Memory B cell (primary cell): ENCODE measurements around the gene CENPB.
"Not testable (repeated sequence)": the region's sequence is repeated elsewhere in the genome, so short reads cannot be mapped to it uniquely, and the experiment has no call there.

Source experiments
- ATAC-seq: fragments of 150-1000 bp; cut with Tn5 transposase; 2 replicates; pipeline ENCODE4 v1.10.0; 2021; ENCODE audit warnings: low read depth, mild to moderate bottlenecking, moderate library complexity
- DNase-seq, 2 donors: peaks; one replicate each; pipeline ENCODE4 v3.0.0; 2022; ENCODE audit warnings: low spot score in 2 of 2
- H3K27ac Mint-ChIP-seq: one replicate; pipeline ENCODE4 v1.8.0; 2022; ENCODE audit warnings: mild to moderate bottlenecking, moderate library complexity, mixed read lengths
- H3K27me3 Mint-ChIP-seq: one replicate; pipeline ENCODE4 v1.8.0; 2022; ENCODE audit warnings: mixed read lengths
- H3K36me3 Mint-ChIP-seq: one replicate; pipeline ENCODE4 v1.8.0; 2022; ENCODE audit warnings: mild to moderate bottlenecking, mixed read lengths
- H3K4me1 Mint-ChIP-seq: one replicate; pipeline ENCODE4 v1.8.0; 2022; ENCODE audit warnings: mixed read lengths
- H3K4me3 Mint-ChIP-seq: one replicate; pipeline ENCODE4 v1.8.0; 2022; ENCODE audit warnings: mild to moderate bottlenecking, moderate library complexity, mixed read lengths
- H3K9me3 Mint-ChIP-seq: one replicate; pipeline ENCODE4 v1.8.0; 2022; ENCODE audit warnings: mixed read lengths

The CENPB gene

DNA sequence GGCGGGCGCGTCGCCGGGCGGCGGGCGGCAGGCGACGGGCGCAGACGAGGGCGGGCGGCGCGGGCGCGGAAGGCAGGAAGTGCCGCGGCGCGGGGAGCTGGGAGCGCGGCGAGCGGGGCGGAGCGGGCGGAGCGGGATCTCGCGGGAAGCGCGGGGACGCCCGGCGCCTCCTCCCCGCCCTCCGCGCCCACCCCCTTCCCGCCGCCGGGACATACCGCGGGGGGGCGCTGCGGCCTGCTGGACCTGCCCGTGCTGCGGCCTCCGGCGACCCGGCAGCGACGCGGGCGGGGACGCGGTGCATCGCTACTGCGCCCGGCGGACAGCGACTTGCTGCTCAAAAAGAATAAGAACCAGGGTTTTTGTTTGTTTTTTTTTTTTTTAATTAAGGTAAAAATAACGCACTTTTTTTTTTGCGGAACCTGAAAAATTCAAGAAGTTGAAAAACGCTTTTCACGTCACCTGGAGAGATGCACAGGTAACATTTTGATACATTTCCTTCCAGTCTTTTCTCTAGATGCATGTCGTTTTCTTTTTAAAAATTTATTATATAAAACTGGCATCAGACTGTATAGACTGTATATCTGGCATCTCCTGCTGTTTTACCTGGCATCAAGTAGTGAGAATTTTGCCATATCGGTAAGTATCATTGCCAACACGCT lies at the start of gene CENPB:
Gene CENPB, minus strand, starts transcription at position 76 of the 659 bp plus-strand sequence. CDS start 257 bp downstream, outside the sequence.
- H3K9me3 Mint-ChIP-seq: no peaks in the 10 kb centered on the region
- peak within 1 kb of the TSS; percentile 35 for H3K27ac Mint-ChIP-seq
- peaks cover 4% of the 10 kb centered on the region for H3K36me3 Mint-ChIP-seq
- peak; percentile 91 to 97 for DNase-seq
- ATAC-seq: peak; percentile 92
- H3K27me3 Mint-ChIP-seq: no peaks in the 10 kb centered on the region
- peak within 1 kb of the TSS; percentile 85 for H3K4me3 Mint-ChIP-seq
- peaks cover 23% of the 10 kb centered on the region for H3K4me1 Mint-ChIP-seq

- H3K4me3 Mint-ChIP-seq: no peak overlapping the region
- no peak overlapping the region for H3K27ac Mint-ChIP-seq
- peaks cover 4% of the 10 kb centered on the region for H3K36me3 Mint-ChIP-seq
- ATAC-seq (no peak), DNase-seq (no peak)
- H3K4me1 Mint-ChIP-seq: peaks cover 3% of the 10 kb centered on the region
- no peaks in the 10 kb centered on the region for H3K27me3 Mint-ChIP-seq
- H3K9me3 Mint-ChIP-seq: no peaks in the 10 kb centered on the region
Observed at GRCh38 chr20:3836132-3836531, 49.6 kb upstream of the CENPB start.

GRCh38 chr20:3829891-3830290 lies 43.4 kb upstream of the CENPB start:
- not testable (repeated sequence) for H3K9me3 Mint-ChIP-seq, H3K27me3 Mint-ChIP-seq, ATAC-seq, H3K36me3 Mint-ChIP-seq, H3K4me3 Mint-ChIP-seq, DNase-seq, H3K27ac Mint-ChIP-seq
- peaks cover 11% of the 10 kb centered on the region for H3K4me1 Mint-ChIP-seq

- no peaks in the 10 kb centered on the region for H3K9me3 Mint-ChIP-seq
- H3K36me3 Mint-ChIP-seq: peaks cover 5% of the 10 kb centered on the region
- DNase-seq: no peak
- no peak overlapping the region for H3K4me3 Mint-ChIP-seq
- ATAC-seq: no peak
- peaks cover 10% of the 10 kb centered on the region for H3K4me1 Mint-ChIP-seq
- no peak overlapping the region for H3K27ac Mint-ChIP-seq
- no peaks in the 10 kb centered on the region for H3K27me3 Mint-ChIP-seq
Observed at GRCh38 chr20:3828798-3829197, 42.3 kb upstream of the CENPB start.

- no peak overlapping the region for H3K4me3 Mint-ChIP-seq
Observed at GRCh38 chr20:3826420-3826819, 39.9 kb upstream of the CENPB start.

GRCh38 chr20:3825526-3825925 lies 39.0 kb upstream of the CENPB start:
- Mint-ChIP-seq H3K4me1 (peaks cover 11% of the 10 kb centered on the region), H3K9me3 (no peaks in the 10 kb centered on the region), H3K27ac (no peak overlapping the region), H3K36me3 (peaks cover 6% of the 10 kb centered on the region), H3K4me3 (no peak overlapping the region), H3K27me3 (no peaks in the 10 kb centered on the region)
- ATAC-seq (no peak), DNase-seq (no peak)

More at GRCh38 chr20:3826420-3826819, 39.9 kb upstream of the CENPB start:
- Mint-ChIP-seq H3K27ac (peak overlapping the region; percentile 50), H3K36me3 (peaks cover 6% of the 10 kb centered on the region), H3K9me3 (no peaks in the 10 kb centered on the region), H3K4me1 (peaks cover 8% of the 10 kb centered on the region), H3K27me3 (no peaks in the 10 kb centered on the region)
- DNase-seq (no peak), ATAC-seq (no peak)

DNA sequence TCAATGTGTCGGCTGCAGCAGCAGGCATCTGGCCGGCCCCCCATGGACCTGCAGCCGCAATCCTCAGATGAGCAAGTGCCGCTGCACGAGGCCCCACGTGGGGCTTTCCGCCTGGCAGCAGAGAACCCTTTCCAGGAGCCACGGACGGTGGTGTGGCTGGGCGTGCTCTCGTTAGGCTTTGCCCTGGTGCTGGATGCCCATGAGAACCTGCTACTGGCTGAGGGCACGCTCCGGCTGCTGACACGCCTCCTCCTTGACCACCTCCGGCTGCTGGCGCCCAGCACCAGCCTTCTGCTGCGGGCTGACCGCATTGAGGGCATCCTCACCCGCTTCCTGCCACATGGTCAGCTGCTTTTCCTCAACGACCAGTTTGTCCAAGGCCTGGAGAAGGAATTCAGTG lies 37.3 kb upstream of the CENPB start:
- Mint-ChIP-seq H3K4me1 (peaks cover 11% of the 10 kb centered on the region), H3K36me3 (peaks cover 6% of the 10 kb centered on the region), H3K27ac (no peak overlapping the region), H3K27me3 (no peaks in the 10 kb centered on the region), H3K4me3 (no peak overlapping the region), H3K9me3 (no peaks in the 10 kb centered on the region)
- DNase-seq: no peak
- no peak for ATAC-seq

- Mint-ChIP-seq H3K27ac (peak overlapping the region; percentile 95), H3K27me3 (no peaks in the 10 kb centered on the region), H3K36me3 (peaks cover 6% of the 10 kb centered on the region), H3K9me3 (no peaks in the 10 kb centered on the region), H3K4me1 (peaks cover 11% of the 10 kb centered on the region), H3K4me3 (peak overlapping the region; percentile 88)
- ATAC-seq: no peak
- no peak for DNase-seq
Observed at GRCh38 chr20:3821996-3822395, 35.5 kb upstream of the CENPB start.

- H3K27ac Mint-ChIP-seq: peak overlapping the region; percentile 95
- no peak for DNase-seq
- no peak for ATAC-seq
- H3K4me3 Mint-ChIP-seq: peak overlapping the region; percentile 88
- H3K4me1 Mint-ChIP-seq: peaks cover 4% of the 10 kb centered on the region
- no peaks in the 10 kb centered on the region for H3K9me3 Mint-ChIP-seq
- peaks cover 6% of the 10 kb centered on the region for H3K36me3 Mint-ChIP-seq
- peaks cover 2% of the 10 kb centered on the region for H3K27me3 Mint-ChIP-seq
Observed at GRCh38 chr20:3820901-3821727, 34.6 kb upstream of the CENPB start.

- Mint-ChIP-seq H3K27ac (peak within 1 kb of the TSS; percentile 95), H3K4me1 (peaks cover 5% of the 10 kb centered on the region), H3K27me3 (peaks cover 3% of the 10 kb centered on the region), H3K4me3 (peak within 1 kb of the TSS; percentile 88), H3K9me3 (no peaks in the 10 kb centered on the region), H3K36me3 (peaks cover 5% of the 10 kb centered on the region)
- DNase-seq: peak; percentile 92 to 97
- ATAC-seq: peak; percentile 82
Observed at GRCh38 chr20:3820048-3820900, 33.7 kb upstream of the CENPB start, which contains the start of gene AP5S1. AP5S1 (plus strand) TSS chr20:3820547; CDS start chr20:3822118, 1,571 bp downstream.

GRCh38 chr20:3819411-3820047 lies 33.0 kb upstream of the CENPB start:
- H3K36me3 Mint-ChIP-seq: peaks cover 3% of the 10 kb centered on the region
- no peak for DNase-seq
- H3K27me3 Mint-ChIP-seq: peaks cover 4% of the 10 kb centered on the region
- H3K4me1 Mint-ChIP-seq: peaks cover 5% of the 10 kb centered on the region
- ATAC-seq: no peak
- peak overlapping the region; percentile 88 for H3K4me3 Mint-ChIP-seq
- H3K27ac Mint-ChIP-seq: peak overlapping the region; percentile 95
- no peaks in the 10 kb centered on the region for H3K9me3 Mint-ChIP-seq

- Mint-ChIP-seq H3K4me3 (no peak overlapping the region), H3K4me1 (peaks cover 5% of the 10 kb centered on the region)
Observed at GRCh38 chr20:3818155-3819151, 31.9 kb upstream of the CENPB start.

More at GRCh38 chr20:3818155-3819151, 31.9 kb upstream of the CENPB start:
- peaks cover 4% of the 10 kb centered on the region for H3K27me3 Mint-ChIP-seq
- peaks cover 2% of the 10 kb centered on the region for H3K36me3 Mint-ChIP-seq
- no peak for DNase-seq
- no peaks in the 10 kb centered on the region for H3K9me3 Mint-ChIP-seq
- no peak for ATAC-seq
- H3K27ac Mint-ChIP-seq: peak overlapping the region; percentile 45
